Central memory CD4-positive, alpha-beta T cell (primary cell): ENCODE results near the gene FERMT2.
"Not testable (repeated sequence)": the region's sequence is repeated elsewhere in the genome, so short reads cannot be mapped to it uniquely, and the experiment has no call there.

Source experiments
- DNase-seq: peaks from one replicate; pipeline ENCODE4 v3.0.0; 2022

Gene FERMT2

GRCh38 chr14:52898496-52898895, 52.4 kb downstream of the FERMT2 start:
- no peak for DNase-seq

- peak; percentile 27 for DNase-seq
Observed at GRCh38 chr14:52895000-52895399, 55.9 kb downstream of the FERMT2 start.

- DNase-seq: no peak
Observed at GRCh38 chr14:52891800-52892199, 59.0 kb downstream of the FERMT2 start.

GRCh38 chr14:52888839-52889838, 61.7 kb downstream of the FERMT2 start:
- DNase-seq: no peak

DNA sequence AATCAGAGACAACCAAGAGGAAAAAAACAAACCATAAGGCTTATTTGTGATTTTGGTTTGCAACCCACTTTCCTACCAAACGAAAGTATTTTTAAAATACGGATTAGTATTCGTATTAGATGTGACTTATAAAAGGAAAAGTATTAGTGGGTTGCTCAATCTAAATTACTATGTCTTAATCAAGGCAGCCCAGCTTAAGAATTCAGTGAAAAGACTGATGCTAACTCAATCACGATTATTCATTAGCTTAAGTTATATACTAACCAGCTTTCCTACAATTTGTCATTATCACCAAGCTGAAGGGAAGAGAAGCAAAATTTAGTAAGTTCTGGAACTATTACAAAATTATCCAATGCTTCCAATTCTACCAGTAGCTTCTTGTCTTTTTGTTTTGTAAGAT, 62.7 kb downstream of the FERMT2 start:
- no peak for DNase-seq

DNA sequence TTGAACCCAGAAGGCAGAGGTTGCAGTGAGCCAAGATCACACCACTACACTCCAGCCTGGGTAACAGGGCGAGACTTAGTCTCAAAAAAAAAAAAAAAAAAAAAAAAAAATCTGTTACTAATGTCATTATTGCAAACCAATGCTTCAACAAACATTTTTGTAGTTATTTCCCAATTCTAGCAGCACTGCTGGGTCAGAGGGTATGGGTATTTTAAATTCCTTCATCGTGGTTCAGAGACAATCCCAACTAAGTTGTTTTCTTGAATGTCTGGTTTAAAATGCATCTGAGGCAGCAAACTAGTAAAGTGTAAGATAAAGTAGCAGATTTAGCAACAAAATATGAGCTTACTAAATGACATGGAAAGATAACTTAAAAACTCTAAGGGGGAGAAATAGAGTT, 65.6 kb downstream of the FERMT2 start:
- DNase-seq: no peak

DNA sequence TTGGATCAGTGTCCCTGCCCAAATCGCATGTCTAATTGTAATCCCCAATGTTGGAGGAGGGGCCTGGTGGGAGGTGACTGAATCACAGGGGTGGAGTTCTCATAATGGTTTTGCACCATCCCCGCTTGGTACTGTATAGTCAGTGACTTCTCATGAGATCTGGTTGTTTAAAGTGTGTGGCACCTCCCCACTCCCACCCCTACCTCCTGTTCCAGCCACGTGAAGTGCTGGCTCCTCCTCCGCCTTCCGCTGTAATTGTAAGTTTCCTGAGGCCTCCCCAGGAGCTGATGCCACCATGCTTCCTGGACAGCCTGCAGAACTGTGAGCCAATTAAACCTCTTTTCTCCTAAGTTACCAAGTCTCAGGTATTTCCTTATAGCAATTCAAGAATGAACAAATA, 67.2 kb downstream of the FERMT2 start:
- DNase-seq: no peak

DNA sequence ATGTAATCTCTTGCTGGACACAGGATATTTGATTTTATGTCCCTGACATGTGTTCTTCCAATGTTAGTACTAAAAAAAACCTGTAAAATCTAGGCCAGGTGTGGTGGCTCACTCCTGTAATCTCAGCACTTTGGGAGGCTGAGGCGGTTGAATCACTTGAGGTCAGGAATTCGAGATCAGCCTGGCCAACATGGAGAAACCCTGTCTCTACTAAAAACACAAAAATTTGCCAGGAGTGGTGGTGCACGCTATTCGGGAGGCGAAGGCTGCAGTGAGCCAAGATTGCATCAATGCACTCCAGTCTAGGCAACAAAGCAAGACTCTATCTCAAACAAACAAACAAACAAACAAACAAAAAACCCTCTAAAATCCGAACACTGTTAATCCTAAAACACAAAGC, 68.0 kb downstream of the FERMT2 start:
- DNase-seq: no peak

GRCh38 chr14:52879958-52880357, 70.9 kb downstream of the FERMT2 start:
- DNase-seq: no peak

- DNase-seq: no peak
Observed at GRCh38 chr14:52878946-52879345, 71.9 kb downstream of the FERMT2 start.

- DNase-seq: no peak
Observed at GRCh38 chr14:52878469-52878868, 72.4 kb downstream of the FERMT2 start.

GRCh38 chr14:52877628-52878027, 73.2 kb downstream of the FERMT2 start:
- no peak for DNase-seq

DNA sequence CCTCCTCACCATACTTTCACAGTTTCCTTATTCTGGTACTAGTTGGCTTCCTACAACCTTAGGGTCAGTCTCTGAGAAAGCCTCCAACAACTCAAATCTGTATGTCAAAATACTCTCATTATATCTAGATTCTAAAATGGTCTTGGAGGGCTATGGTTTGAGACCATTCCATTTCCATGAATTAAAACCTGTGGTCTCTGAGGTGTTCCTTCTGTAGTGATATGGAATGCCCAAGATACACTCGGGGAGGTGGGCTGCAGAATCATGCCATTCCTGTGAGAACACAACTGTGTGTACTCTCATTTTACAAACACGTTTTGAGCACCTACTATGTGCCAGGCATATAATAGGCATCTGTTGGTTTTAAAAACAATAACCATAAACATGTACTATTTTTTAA, 74.0 kb downstream of the FERMT2 start:
- no peak for DNase-seq

DNA sequence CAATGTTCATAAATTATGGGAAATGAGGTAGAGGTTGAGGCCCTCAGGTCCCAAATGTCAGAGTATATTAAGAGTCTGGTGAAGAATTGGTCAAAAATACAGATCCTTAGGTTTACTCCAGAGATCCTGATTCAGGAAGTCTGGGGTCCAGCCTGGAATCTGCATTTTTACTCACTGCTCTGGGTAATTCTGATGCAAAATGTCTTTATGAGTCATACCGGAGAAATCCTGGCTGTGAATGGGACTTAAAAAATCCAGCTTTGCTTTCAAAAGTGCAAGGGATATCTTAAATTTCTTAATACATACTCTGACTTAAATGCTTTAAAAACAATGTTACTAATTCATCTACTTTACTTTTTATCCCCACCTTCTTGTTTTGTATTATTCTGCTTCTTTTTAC, 74.5 kb downstream of the FERMT2 start:
- DNase-seq: no peak

DNA sequence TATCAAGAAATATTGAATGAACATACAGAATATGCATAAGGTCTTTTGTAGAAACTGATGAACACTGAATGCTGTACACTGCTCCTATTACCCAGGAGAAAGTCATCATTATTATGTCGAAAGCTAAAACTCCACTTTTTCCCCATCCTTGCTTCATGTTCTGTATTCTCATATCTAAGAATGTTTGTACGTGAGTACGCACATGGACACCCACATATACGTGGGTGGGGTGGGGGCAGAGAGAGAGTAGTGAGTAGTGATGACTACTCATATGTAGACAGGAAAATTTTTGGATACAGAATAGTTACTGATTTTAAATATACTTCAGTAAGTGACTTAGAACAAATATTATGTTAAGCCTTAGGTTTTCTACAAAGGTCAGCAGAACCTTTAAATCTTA, 75.1 kb downstream of the FERMT2 start:
- DNase-seq: no peak

DNA sequence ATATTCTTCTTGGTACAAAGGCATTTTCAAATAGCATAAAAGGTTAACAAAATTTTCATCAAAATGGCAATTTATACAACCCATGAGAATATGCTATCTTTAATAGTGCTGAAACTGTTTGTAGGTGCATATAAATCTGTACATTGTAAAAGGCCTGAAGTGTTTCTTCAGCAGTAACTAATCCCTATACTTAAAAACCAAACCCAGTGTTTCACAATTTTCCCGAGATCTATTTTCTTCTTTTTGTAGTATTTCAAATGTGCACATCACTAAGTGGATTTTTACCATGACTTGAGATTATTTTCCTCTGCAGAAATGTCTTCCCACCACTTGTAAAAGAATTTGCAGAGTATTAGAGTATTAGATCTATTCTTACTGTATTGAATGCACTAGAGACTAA, 76.5 kb downstream of the FERMT2 start:
- no peak for DNase-seq

DNA sequence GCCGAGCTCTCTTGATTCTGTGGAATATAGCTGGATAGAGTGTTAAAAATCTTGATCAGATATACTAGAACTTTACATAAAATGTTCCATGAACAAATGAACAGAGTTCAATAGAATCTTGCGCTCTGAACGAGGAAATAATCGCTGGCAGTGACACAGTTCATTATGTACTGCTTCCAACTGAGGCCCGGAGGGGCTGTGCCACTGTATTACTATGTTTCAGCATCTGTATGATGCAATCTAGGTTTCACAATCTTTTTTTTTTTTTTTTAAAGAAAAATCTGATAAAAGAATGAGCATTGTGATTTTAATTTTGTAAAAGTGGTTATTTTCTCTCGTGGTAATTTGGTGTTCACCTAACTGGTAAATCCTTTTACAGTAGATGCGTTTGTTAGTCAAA, 77.2 kb downstream of the FERMT2 start:
- DNase-seq: no peak

DNA sequence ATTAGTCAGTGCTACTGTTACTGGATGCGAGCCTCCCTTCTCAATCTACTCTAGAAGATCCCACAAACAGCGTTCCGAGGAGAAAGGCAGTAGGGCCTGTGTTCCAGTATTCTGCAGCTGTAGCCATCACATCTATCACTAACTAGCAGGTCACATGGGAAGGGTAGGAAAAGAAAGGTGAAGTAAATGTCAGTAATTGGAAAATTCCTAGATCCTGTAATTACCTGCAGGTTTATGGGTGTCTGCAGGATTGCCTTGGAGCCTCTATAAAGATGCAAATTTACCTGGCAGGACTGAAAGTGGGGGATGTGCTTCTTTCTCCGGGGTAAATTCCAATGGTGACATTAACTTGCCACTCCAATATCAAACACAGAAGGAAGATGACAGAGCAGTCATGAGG, 77.8 kb downstream of the FERMT2 start:
- no peak for DNase-seq

DNA sequence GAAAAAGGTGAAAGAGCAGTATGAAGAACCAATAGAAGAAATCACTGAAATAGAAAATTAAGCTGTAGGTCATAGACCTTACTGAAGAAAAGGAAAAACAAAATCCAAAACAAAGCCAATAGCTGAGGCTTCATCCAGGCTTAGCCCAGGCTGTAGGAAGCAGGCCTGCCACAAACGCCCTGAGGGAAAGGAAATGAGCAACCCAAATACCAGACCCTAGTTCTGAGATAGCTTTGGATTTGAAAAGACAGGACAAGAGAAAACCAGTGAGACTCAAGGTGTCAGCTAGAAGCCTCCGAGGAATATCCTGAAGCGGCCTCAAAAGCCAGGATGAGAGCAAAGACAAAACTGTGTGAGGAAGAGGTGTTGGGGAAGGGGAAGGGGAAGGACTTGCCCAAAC, 79.2 kb downstream of the FERMT2 start:
- DNase-seq: no peak

DNA sequence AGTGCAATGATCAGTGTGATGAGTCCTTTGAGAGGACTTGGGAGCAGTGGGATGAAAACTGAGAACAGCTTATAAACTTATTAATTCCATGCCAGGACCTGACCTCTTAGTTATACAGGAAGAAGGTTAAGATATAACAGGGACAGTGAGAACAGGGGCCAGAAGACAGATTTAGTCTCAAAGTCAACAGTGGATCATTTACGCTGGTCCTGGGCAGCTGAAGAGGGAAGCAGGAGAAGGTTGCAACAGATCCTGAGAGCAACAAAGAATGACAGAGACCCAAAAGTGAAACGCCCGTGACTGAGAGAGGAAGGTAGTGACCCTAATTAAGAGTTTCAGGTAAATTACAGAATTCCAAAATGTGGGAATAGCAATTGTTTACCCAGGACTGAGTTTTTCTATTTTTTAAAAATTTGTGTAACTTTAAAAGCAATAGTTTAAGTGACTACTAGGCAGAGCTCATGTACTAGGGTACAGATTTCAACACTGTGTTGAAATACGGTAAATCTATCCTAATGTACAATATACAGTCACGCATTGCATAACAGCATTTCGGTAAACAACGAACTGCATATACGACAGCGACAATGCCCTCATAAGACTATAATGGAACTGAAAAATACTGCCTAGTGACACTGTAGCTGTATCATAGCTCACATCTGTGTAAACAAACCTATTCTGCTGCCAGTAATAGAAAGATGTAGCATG, 81.8 kb downstream of the FERMT2 start:
- no peak for DNase-seq

- not testable (repeated sequence) for DNase-seq
Observed at GRCh38 chr14:52864893-52865292, 86.0 kb downstream of the FERMT2 start.

DNA sequence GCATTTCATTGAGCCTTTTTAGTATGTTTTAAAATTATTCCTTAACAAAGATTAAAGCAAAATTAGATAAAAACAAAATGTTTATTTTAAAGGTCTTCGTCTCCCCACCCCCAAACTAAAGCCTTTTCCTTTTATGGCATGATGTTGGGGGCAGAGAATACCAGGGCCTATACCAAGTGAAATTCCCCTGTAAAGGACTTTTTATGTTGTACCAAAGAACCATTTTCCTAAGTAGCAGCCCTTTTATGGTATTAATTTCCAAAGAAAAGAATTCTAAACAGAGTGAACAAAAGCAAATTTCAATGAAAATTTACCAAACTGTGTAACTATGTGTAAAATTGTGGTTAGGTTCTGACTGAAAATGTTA, 87.5 kb downstream of the FERMT2 start:
- no peak for DNase-seq

GRCh38 chr14:52862632-52863333, 88.1 kb downstream of the FERMT2 start:
- no peak for DNase-seq

GRCh38 chr14:52861403-52861802, 89.4 kb downstream of the FERMT2 start:
- no peak for DNase-seq
